Adipose tissue (tissue), 3 donors: Measurements from ENCODE around the gene VWCE. TPM values are rescaled to one million over a fixed set of nuclear protein-coding genes. Genes with fewer than 3 reads are reported as not detected.
"Not testable (repeated sequence)": the region's sequence is repeated elsewhere in the genome, so short reads cannot be mapped to it uniquely, and the experiment has no call there.

ENCODE experiments used
- H3K27ac ChIP-seq: one replicate; pipeline ENCODE4 v1.5.1; 2013; ENCODE audit warnings: low read depth, low read length
- WGBS, 3 donors: extraction: QIAGEN DNeasy Blood & Tissue Kit; methylation state at CpG; one replicate each; pipeline ENCODE4 v1.1.7; 2013; 5-methylcytosine and 5-hydroxymethylcytosine counted together
- polyA plus RNA-seq, 3 donors: library from polyadenylated mRNA; stranded (reverse); fragments of 200-250 nt; gene quantifications; one replicate each; pipeline ENCODE4 v1.2.3, GENCODE V29; 2013
- donor health status: healthy with polysubstance abuse.
- donor health status: Bipolar disorder and iron deficiency.
- donor health status: healthy.

Gene VWCE
- polyA plus RNA-seq, 3 donors, result 0.86 to 5.4 (median 1.8) TPM

DNA sequence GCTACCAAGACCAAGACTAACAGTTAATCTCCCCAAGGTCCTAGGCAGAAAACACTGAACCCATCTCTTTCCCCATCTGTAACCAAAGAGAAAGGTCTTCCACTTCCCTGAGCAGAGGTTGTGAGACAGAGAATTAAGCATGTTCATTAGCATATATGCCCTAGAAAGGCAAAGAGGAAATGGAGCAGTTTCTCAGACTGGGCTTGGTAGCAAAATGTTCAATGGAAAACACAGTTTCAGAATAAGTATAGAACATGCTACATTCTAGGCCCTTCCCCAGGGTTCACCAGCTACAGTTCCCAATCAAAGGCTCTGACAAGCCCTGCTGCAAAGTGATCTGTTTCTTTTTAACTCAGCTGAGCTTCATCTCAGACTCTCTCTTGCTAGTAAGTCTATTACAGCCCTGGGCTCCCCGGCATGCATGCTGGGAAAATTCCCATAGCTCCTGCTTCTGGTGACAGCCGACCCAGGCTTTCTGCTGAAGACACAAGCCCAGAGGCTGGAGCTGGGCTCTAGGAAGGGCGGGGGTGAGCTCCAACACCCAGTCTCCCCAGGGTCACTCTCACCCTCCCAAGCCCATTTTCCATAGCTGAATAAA is 62.5 kb downstream of the VWCE start:
- WGBS, 3 donors, result no CpG with 5 or more reads among the region's 3 CpGs
- not testable (repeated sequence) for H3K27ac ChIP-seq

- not testable (repeated sequence) for H3K27ac ChIP-seq
- 40% methylated on average over 1 of the region's 5 CpGs; no CpG with 5 or more reads in 2 of the 3 donors for WGBS, 3 donors
Measured at GRCh38 chr11:61231585-61231984, 63.5 kb downstream of the VWCE start.

GRCh38 chr11:61231033-61231432 is 64.1 kb downstream of the VWCE start:
- WGBS, 3 donors, result no CpG with 5 or more reads among the region's 15 CpGs
- not testable (repeated sequence) for H3K27ac ChIP-seq

GRCh38 chr11:61229458-61229857 is 65.7 kb downstream of the VWCE start:
- WGBS, 3 donors, result no CpG with 5 or more reads among the region's 6 CpGs
- not testable (repeated sequence) for H3K27ac ChIP-seq

GRCh38 chr11:61226457-61227137 is 68.5 kb downstream of the VWCE start:
- no CpG with 5 or more reads among the region's 10 CpGs for WGBS, 3 donors
- H3K27ac ChIP-seq, result not testable (repeated sequence)

DNA sequence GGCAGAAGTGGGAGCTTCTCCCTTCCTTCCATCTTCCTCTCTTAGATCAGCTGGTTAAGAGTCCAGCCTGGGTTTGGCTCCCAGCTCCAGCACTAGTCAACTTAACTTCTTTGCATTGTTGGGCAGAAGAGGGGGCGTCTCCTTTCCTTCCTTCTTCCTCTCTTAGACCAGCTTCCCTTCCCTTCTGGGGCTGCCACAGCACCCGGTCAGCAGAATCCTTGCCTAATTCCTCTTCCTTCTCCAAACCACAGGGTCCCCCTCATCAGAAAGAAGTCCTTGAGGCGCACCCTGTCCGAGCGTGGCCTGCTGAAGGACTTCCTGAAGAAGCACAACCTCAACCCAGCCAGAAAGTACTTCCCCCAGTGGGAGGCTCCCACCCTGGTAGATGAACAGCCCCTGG is 72.4 kb downstream of the VWCE start:
- no CpG with 5 or more reads among the region's 5 CpGs for WGBS, 3 donors
- not testable (repeated sequence) for H3K27ac ChIP-seq

GRCh38 chr11:61222047-61222446 is 73.1 kb downstream of the VWCE start, which contains the start of gene PGA4:
Gene PGA4 (plus strand): TSS chr11:61222347. CDS start chr11:61222401, 54 bp downstream.
- WGBS, 3 donors, result no CpG with 5 or more reads among the region's 8 CpGs
- not testable (repeated sequence) for H3K27ac ChIP-seq

GRCh38 chr11:61219016-61219415 is 76.1 kb downstream of the VWCE start:
- H3K27ac ChIP-seq, result not testable (repeated sequence)
- 87 to 93% (median 92%) methylated on average over 5 of the region's 5 CpGs for WGBS, 3 donors

- not testable (repeated sequence) for H3K27ac ChIP-seq
- no CpG with 5 or more reads among the region's 4 CpGs for WGBS, 3 donors
Measured at GRCh38 chr11:61218306-61218705, 76.8 kb downstream of the VWCE start.

- no CpG with 5 or more reads among the region's 3 CpGs for WGBS, 3 donors
- not testable (repeated sequence) for H3K27ac ChIP-seq
Measured at GRCh38 chr11:61213711-61214324, 81.3 kb downstream of the VWCE start.

GRCh38 chr11:61212202-61212601 is 82.9 kb downstream of the VWCE start:
- not testable (repeated sequence) for H3K27ac ChIP-seq
- WGBS, 3 donors, result no CpG with 5 or more reads among the region's 15 CpGs

- WGBS, 3 donors, result 61 to 75% (median 70%) methylated on average over 7 of the region's 10 CpGs
Measured at GRCh38 chr11:61211327-61211952, 83.7 kb downstream of the VWCE start.

DNA sequence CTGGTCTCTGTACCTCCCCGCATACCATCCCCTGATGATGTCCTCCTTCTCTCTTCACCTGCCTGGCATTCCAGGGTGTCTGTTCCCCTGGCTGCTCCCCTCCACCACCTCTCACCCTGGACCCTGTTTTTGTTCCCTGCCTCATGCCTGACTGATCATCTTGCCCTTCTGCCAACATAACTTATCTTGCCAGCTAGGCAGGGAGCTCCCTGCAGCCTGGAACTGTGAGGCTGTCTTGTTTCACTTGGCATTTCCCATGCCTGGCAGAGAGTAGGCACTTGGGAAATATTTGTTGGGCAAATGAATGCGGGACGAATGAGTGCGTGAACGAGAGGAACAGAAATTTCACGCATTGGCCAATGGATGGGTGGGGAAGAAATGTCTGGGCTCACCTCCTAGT is 84.5 kb downstream of the VWCE start:
- WGBS, 3 donors, result no CpG with 5 or more reads among the region's 6 CpGs

More at GRCh38 chr11:61211327-61211952, 83.7 kb downstream of the VWCE start:
- not testable (repeated sequence) for H3K27ac ChIP-seq

More for the DNA sequence above, 84.5 kb downstream of the VWCE start:
- not testable (repeated sequence) for H3K27ac ChIP-seq

Other genes with a start within 250 kb of the VWCE start
- gene CD5, start 192.8 kb downstream of the VWCE start, polyA plus RNA-seq, result under 1 TPM; 0.34 to 0.71 (median 0.56) TPM
- 10 to 100 TPM; 14.2 to 17.6 (median 15.2) TPM for gene VPS37C, start 133.9 kb downstream of the VWCE start, polyA plus RNA-seq
- 1,000 to 10,000 TPM in 1 of 3 donors, 100 to 1,000 TPM in 1, 1 to 10 TPM in 1; 1.6 to 4,252 (median 517) TPM for gene PGA3, start 91.8 kb downstream of the VWCE start, polyA plus RNA-seq
- 1,000 to 10,000 TPM in 1 of 3 donors, 100 to 1,000 TPM in 1, 1 to 10 TPM in 1; 2.1 to 3,314 (median 221) TPM for gene PGA4, start 73.0 kb downstream of the VWCE start, polyA plus RNA-seq
- 100 to 1,000 TPM in 1 of 3 donors, 10 to 100 TPM in 1, under 1 TPM in 1; 0.13 to 467 (median 45.1) TPM for gene PGA5, start 54.1 kb downstream of the VWCE start, polyA plus RNA-seq
- gene DDB1, start 37.8 kb upstream of the VWCE start, polyA plus RNA-seq, result 100 to 1,000 TPM in 1 of 3 donors, 10 to 100 TPM in 2; 52.2 to 107 (median 87.7) TPM
- gene TKFC, start 37.9 kb upstream of the VWCE start, polyA plus RNA-seq, result 10 to 100 TPM; 24.6 to 29.5 (median 26.3) TPM
- 10 to 100 TPM; 23.1 to 39.4 (median 31.2) TPM for gene CYB561A3, start 66.6 kb upstream of the VWCE start, polyA plus RNA-seq
- 10 to 100 TPM; 17.3 to 54.1 (median 46.8) TPM for gene TMEM138, start 67.1 kb upstream of the VWCE start, polyA plus RNA-seq
- gene TMEM216, start 97.3 kb upstream of the VWCE start, polyA plus RNA-seq, result 10 to 100 TPM; 12.9 to 26.3 (median 14.3) TPM
- 10 to 100 TPM; 28.5 to 52.8 (median 42.7) TPM for gene CPSF7, start 134.7 kb upstream of the VWCE start, polyA plus RNA-seq
- 10 to 100 TPM; 22.5 to 45.2 (median 43.9) TPM for gene SDHAF2, start 134.8 kb upstream of the VWCE start, polyA plus RNA-seq
- 1 to 10 TPM; 1.3 to 3.0 (median 2.2) TPM for gene LRRC10B, start 213.4 kb upstream of the VWCE start, polyA plus RNA-seq